ENCODE results near the gene RNF224. TPM values are rescaled to one million over a fixed set of nuclear protein-coding genes. Genes with fewer than 3 reads are reported as not detected.

Gene RNF224
- total and polyA plus RNA-seq, 2 of the 13 experiments (the other 11 are each of a cell fraction or from before 2014, with no cell fraction given) = 0.09 TPM; not detected in 1

- peak; percentile 84 for TF ChIP-seq ZFY (CRISPR knock-in tag; IDR thresholded peaks at IDR 0.05)
- peak; percentile 83; the same call in 1 of the 2 replicates for TF ChIP-seq BRF2 (CRISPR knock-in tag; IDR thresholded peaks at IDR 0.05)
- TF ChIP-seq SNAPC2 (CRISPR knock-in tag; IDR thresholded peaks at IDR 0.05) = peak; percentile 78; the same call in 1 of the 2 replicates
- TF ChIP-seq ZFP41 (CRISPR knock-in tag; IDR thresholded peaks at IDR 0.05; ENCODE audit: borderline replicate concordance) = peak; percentile 78; the same call in 1 of the 2 replicates
- peak; percentile 69; the same call in 1 of the 2 replicates for TF ChIP-seq TFAP4 (IDR thresholded peaks at IDR 0.05; ENCODE audit: borderline replicate concordance, low read depth)
- no peak for TF ChIP-seq ZNF260 (CRISPR knock-in tag; IDR thresholded peaks at IDR 0.05; ENCODE audit: borderline replicate concordance, low read depth)
- TF ChIP-seq ATF7 (IDR thresholded peaks at IDR 0.05) = no peak
- TF ChIP-seq ATF7 (CRISPR knock-in tag; IDR thresholded peaks at IDR 0.05) = no peak
- TF ChIP-seq ZSCAN12 (CRISPR knock-in tag; IDR thresholded peaks at IDR 0.05) = peak; percentile 92
- peak; percentile 95 for TF ChIP-seq NFYC (CRISPR knock-in tag; IDR thresholded peaks at IDR 0.05)
- no peak for TF ChIP-seq HNF1A (IDR thresholded peaks at IDR 0.05; ENCODE audit: low read depth)
- TF ChIP-seq HNF1A (CRISPR knock-in tag; IDR thresholded peaks at IDR 0.05; ENCODE audit: borderline replicate concordance) = peak; percentile 61
- peak; percentile 90 for TF ChIP-seq ZNF574 (CRISPR knock-in tag; IDR thresholded peaks at IDR 0.05)
- no peak for TF ChIP-seq NPAS2 (CRISPR knock-in tag; IDR thresholded peaks at IDR 0.05; ENCODE audit: borderline replicate concordance)
- no peak for TF ChIP-seq SMC3 (IDR thresholded peaks at IDR 0.05; ENCODE audit: low read length)
- TF ChIP-seq ZNF337 (CRISPR knock-in tag; IDR thresholded peaks at IDR 0.05; ENCODE audit: borderline replicate concordance, low read depth) = 0 out of 2 replicates have a peak, but pooled peaks have one; percentile 51
- peak; percentile 74 for TF ChIP-seq ZFP1 (CRISPR knock-in tag; IDR thresholded peaks at IDR 0.05)
Measured at GRCh38 chr9:137200311-137201204, 26.7 kb upstream of the RNF224 start, which contains the start of gene TPRN (continued).
